A673 (cell line): ENCODE measurements around the gene CENPX. TPM values are rescaled to one million over a fixed set of nuclear protein-coding genes. Genes with fewer than 3 reads are reported as not detected.

Source experiments
- BruUV-seq: library from RNA; stranded (reverse); fragments of 400-500 nt; replicated peaks from 2 replicates; lab custom pipeline; 2021; lab: Mats Ljungman, UMichigan
- CTCF ChIA-PET: fragments of 300-600 bp; sonication (Branson Sonifier 250); formaldehyde crosslinking; loops from one replicate; lab custom pipeline; 2022; ENCODE audit warnings: antibody characterized with exemption; lab: Charles Lee
- POLR2A ChIA-PET: fragments of 300-600 bp; sonication (Branson Sonifier 250); formaldehyde crosslinking; loops from one replicate; lab custom pipeline; 2022; ENCODE audit warnings: antibody characterized with exemption; ENCODE audit not compliant: low non-redundant PET; lab: Charles Lee
- DNase-seq: peaks from one replicate; pipeline ENCODE4 v3.0.0-alpha.2; 2015; ENCODE audit warnings: low spot score
- H3K27ac ChIP-seq: fragments of 200-600 bp; sonication (generic); 2 replicates; pipeline ENCODE4 v1.5.1; 2016; ENCODE audit warnings: mixed run types, low read depth, mild to moderate bottlenecking, mixed read lengths, antibody characterized with exemption, low read length; ENCODE audit not compliant: poor library complexity, severe bottlenecking
- H3K27me3 ChIP-seq: fragments of 200-600 bp; sonication (generic); replicated peaks from 2 replicates; pipeline ENCODE4 v1.6.1; 2017; ENCODE audit warnings: mixed run types, low read depth, mild to moderate bottlenecking, mixed read lengths, antibody characterized with exemption, low read length; ENCODE audit not compliant: insufficient read depth, poor library complexity
- H3K36me3 ChIP-seq: fragments of 200-600 bp; sonication (generic); 2 replicates; pipeline ENCODE4 v1.6.1; 2016; ENCODE audit warnings: mixed run types, mild to moderate bottlenecking, mixed read lengths, antibody characterized with exemption, low read length; ENCODE audit not compliant: insufficient read depth, poor library complexity, severe bottlenecking
- H3K4me1 ChIP-seq: fragments of 200-600 bp; sonication (generic); 2 replicates; pipeline ENCODE4 v1.6.1; 2017; ENCODE audit warnings: mixed run types, mild to moderate bottlenecking, mixed read lengths, antibody characterized with exemption, low read length; ENCODE audit not compliant: insufficient read depth, poor library complexity, severe bottlenecking
- H3K4me3 ChIP-seq: fragments of 200-600 bp; sonication (generic); 2 replicates; pipeline ENCODE4 v1.5.1; 2016; ENCODE audit warnings: low read depth, mixed run types, mild to moderate bottlenecking, mixed read lengths, low read length; ENCODE audit not compliant: poor library complexity, severe bottlenecking
- H3K9me3 ChIP-seq: fragments of 200-600 bp; sonication (generic); 2 replicates; pipeline ENCODE4 v1.6.1; 2016; ENCODE audit warnings: mixed run types, low read depth, mild to moderate bottlenecking, mixed read lengths, antibody characterized with exemption, low read length; ENCODE audit not compliant: poor library complexity, severe bottlenecking
- EZH2 ChIP-seq: fragments of 200-600 bp; sonication (generic); IDR thresholded peaks from 2 replicates; pipeline ENCODE4 v1.6.1; 2017; ENCODE audit warnings: borderline replicate concordance, low read depth, mild to moderate bottlenecking, mixed read lengths, antibody characterized with exemption, low read length; ENCODE audit not compliant: poor library complexity, severe bottlenecking
- intact Hi-C: fragments of 100-400 bp; cut with micrococcal nuclease; formaldehyde crosslinking; loops from one replicate; pipeline ENCODE4 v1.10.0; 2022; ENCODE audit not compliant: unreplicated experiment
- total RNA-seq: library from RNA; stranded (reverse); gene quantifications from 2 replicates; pipeline ENCODE4 v1.2.3, GENCODE V29; 2021
- TF ChIP-seq, protein P1 (sequence below): fragments of 300-800, 200-600 bp; sonication (generic); conservative IDR thresholded peaks from 2 replicates; pipeline ENCODE4 v1.5.1; 2017; ENCODE audit warnings: low read depth, mild to moderate bottlenecking, antibody characterized with exemption, low read length, moderate library complexity, mixed read lengths

The CENPX gene
- total RNA-seq, 1 experiment from 2014 or later, result 165 TPM

DNA sequence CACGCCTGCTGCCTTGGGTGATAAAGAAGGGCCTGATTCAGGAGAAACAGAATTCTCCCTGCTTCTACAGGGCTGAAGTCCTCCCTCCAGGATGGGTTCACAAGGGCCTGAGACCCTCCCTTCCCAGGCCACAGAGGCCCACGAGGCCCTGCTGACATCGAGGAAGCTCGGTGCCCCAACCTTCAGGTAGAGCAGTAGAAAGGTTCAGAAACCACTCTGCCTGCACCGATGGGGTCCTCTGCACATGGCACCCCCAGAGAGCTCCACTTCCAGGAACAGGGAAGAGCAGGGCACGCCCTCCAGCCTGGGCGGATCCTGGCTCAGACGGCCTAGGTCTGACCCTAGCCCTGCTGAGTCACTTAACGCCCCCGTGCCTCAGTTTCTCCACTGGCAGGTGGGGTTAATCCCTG is 773 bp downstream of the CENPX start:
- ChIA-PET CTCF (interaction anchor here (1.0 to 4.1 kb wide), 2 partner anchors 9 to 62 kb away, joined by 7 to 23 read pairs; no protein-coding TSS in a partner anchor), POLR2A (no interaction called here)
- peak overlapping the region; percentile 75 for H3K27ac ChIP-seq
- H3K27me3 ChIP-seq, result no peaks in the 10 kb centered on the region
- no peaks in the 10 kb centered on the region for H3K9me3 ChIP-seq
- TF ChIP-seq, protein P1, sequence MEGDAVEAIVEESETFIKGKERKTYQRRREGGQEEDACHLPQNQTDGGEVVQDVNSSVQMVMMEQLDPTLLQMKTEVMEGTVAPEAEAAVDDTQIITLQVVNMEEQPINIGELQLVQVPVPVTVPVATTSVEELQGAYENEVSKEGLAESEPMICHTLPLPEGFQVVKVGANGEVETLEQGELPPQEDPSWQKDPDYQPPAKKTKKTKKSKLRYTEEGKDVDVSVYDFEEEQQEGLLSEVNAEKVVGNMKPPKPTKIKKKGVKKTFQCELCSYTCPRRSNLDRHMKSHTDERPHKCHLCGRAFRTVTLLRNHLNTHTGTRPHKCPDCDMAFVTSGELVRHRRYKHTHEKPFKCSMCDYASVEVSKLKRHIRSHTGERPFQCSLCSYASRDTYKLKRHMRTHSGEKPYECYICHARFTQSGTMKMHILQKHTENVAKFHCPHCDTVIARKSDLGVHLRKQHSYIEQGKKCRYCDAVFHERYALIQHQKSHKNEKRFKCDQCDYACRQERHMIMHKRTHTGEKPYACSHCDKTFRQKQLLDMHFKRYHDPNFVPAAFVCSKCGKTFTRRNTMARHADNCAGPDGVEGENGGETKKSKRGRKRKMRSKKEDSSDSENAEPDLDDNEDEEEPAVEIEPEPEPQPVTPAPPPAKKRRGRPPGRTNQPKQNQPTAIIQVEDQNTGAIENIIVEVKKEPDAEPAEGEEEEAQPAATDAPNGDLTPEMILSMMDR, result no peak
- TF ChIP-seq EZH2, result no peak
- no peak for DNase-seq
- H3K36me3 ChIP-seq, result peaks cover 9% of the 10 kb centered on the region
- H3K4me1 ChIP-seq, result peaks cover 20% of the 10 kb centered on the region
- BruUV-seq, result no TSS peak
- peak overlapping the region; percentile 97 for H3K4me3 ChIP-seq
- intact Hi-C loops, result loop anchor here (5.0 kb wide), 1 partner anchor 65 kb away; no protein-coding TSS in a partner anchor

DNA sequence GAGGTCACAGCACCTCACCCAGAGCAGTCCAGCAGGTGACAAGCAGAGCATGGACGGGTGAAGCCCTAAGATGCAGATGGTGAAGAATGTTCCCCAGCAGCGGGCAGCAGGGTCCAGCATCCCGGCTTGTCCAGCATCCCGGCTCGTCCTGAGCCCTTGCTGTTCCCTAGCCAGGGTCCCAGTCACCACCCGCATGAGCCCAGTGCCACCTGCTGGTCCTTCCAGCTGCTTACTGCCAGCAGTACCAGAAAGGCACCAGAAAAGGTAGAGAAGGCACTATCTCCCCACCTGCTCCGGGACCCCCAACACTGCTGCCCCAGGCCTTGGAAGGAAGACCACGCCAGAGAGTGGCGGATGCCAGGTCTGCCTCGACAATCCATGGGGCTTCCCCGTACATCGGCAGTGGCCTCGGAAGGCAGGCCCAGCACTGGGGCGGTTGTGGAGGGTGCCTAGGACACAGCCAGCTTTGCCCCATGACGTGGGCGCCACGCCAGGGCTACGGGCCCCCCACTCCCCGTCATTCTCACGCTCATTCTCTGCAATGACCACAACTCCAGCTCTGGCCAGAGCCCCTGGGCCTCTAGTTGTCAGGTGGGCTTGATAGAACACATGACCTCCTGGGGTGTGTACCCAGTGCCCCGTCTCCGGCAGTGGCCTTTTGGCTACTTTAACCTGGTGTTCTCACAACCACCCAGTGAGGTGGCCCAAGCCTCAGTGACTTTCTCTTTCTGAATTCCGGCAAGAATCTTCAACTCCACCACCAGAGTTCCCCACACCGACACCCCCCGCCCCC is 1.4 kb downstream of the CENPX start:
- intact Hi-C loops, result loop anchor here (5.0 kb wide), 1 partner anchor 64 kb away; no protein-coding TSS in a partner anchor
- Histone ChIP-seq H3K36me3 (peaks cover 8% of the 10 kb centered on the region), H3K27me3 (no peaks in the 10 kb centered on the region), H3K27ac (peak overlapping the region; percentile 75), H3K4me1 (peaks cover 20% of the 10 kb centered on the region), H3K9me3 (no peaks in the 10 kb centered on the region), H3K4me3 (peak overlapping the region; percentile 97)
- no TSS peak for BruUV-seq
- TF ChIP-seq, protein P1, result peak; percentile 66
- TF ChIP-seq EZH2, result no peak
- ChIA-PET CTCF (interaction anchor here (0.7 to 4.1 kb wide), 3 partner anchors 9 to 62 kb away, joined by 3 to 23 read pairs (median 7); no protein-coding TSS in a partner anchor), POLR2A (no interaction called here)
- peak; percentile 69 for DNase-seq

DNA sequence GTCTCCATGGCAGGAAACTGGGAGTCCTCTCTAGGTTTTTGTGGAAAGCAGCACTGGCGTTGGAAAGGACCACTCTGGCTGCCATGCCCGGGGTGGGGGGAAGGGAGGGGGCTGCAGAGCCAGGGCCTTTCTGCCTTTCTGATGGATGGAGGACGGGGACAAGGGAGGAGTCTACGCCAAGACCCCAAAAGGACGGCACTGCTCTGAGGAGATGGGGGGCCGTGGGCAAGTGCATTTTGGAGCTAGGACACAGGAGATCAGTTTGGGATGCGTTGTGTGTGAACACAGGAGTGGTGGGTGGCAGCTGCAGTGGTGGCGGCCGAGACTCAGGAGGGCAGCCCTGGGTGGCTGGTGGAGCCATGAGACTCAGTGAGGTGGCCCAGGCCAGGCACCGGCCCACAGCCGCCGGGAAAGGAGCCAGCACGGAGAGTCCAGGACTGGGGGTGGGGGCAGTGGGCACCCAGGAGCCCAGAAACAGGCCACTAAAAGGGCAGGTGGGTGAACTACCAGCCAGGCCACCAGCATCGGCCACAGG is 2.0 kb downstream of the CENPX start:
- CTCF ChIA-PET, result interaction anchor here (0.7 to 4.1 kb wide), 5 partner anchors 10 to 61 kb away, joined by 3 to 23 read pairs (median 4); no protein-coding TSS in a partner anchor
- intact Hi-C loops, result loop anchor here (5.0 kb wide), 1 partner anchor 63 kb away; no protein-coding TSS in a partner anchor
- peaks cover 8% of the 10 kb centered on the region for H3K36me3 ChIP-seq
- no peak overlapping the region for H3K27ac ChIP-seq
- POLR2A ChIA-PET, result no interaction called here
- no peak overlapping the region for H3K4me3 ChIP-seq
- no peaks in the 10 kb centered on the region for H3K9me3 ChIP-seq
- no TSS peak for BruUV-seq
- no peak for DNase-seq
- no peaks in the 10 kb centered on the region for H3K27me3 ChIP-seq
- peaks cover 20% of the 10 kb centered on the region for H3K4me1 ChIP-seq
- TF ChIP-seq EZH2, result no peak
- TF ChIP-seq, protein P1, result no peak
